ENCODE data around the gene EGFLAM.

Gene EGFLAM

DNA sequence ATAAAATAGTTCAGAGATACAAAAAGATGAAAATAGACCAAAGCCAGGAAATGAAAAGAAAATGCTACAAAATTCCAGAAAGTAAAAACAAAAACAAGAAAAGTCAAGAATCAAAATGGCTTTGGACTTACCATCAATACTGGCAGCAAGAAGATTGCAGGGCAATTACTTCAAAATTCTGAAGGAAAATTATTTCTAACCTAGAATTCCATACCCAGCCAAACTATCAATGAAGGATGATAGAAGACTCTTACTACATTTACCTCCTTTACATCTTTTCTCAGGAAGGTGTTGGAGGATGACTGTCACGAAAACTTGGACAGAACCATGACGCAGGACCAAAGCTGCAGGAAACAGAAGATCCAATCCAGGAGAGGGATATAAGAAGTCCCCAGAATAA is 46.8 kb downstream of the EGFLAM start:
- Histone ChIP-seq H3K18ac (ENCODE audit: low read length) (no peak overlapping the region), H4K91ac (ENCODE audit: low read depth, low read length) (no peak overlapping the region), H3K4me2 (ENCODE audit: low read length) (no peak overlapping the region), H2AFZ (ENCODE audit: insufficient read depth, low read length, poor library complexity) (no peak overlapping the region), H2BK12ac (ENCODE audit: low read length) (no peak overlapping the region), H3K23ac (ENCODE audit: low read length) (no peak overlapping the region), H3K36me3 (ENCODE audit: control insufficient read depth in 1 of 2, insufficient read depth in 2 of 2, low read length in 2 of 2) (no peaks in the 10 kb centered on the region), H3K79me2 (ENCODE audit: control insufficient read depth, insufficient read depth, low read length, poor library complexity) (no peaks in the 10 kb centered on the region), H4K12ac (ENCODE audit: low read depth, low read length) (no peak overlapping the region), H3K9me3 (ENCODE audit: insufficient read depth, low read depth, low read length) (peaks cover 2% of the 10 kb centered on the region), H3K9ac (ENCODE audit: low read length) (no peak overlapping the region), H3K27me3 (ENCODE audit: insufficient read depth, low read length) (no peaks in the 10 kb centered on the region), H2BK120ac (ENCODE audit: insufficient read depth, low read length, poor library complexity) (no peak overlapping the region), H3K4ac (ENCODE audit: low read depth, low read length) (no peak overlapping the region), H3K4me1 (ENCODE audit: control insufficient read depth in 1 of 2, insufficient read depth in 2 of 2, low read length in 2 of 2) (no peaks in the 10 kb centered on the region), H2AK5ac (ENCODE audit: low read length) (no peak overlapping the region), H3K79me1 (ENCODE audit: low read length) (no peaks in the 10 kb centered on the region), H3K27ac (ENCODE audit: low read depth, low read length) (no peak overlapping the region), H3K4me3 (ENCODE audit: low read depth, low read length) (no peak overlapping the region), H2BK5ac (ENCODE audit: low read depth, low read length, poor library complexity) (no peak overlapping the region), H3K14ac (ENCODE audit: low read length) (no peak overlapping the region), H4K8ac (ENCODE audit: low read depth, low read length) (no peak overlapping the region)
- no peak for DNase-seq
- no CpG with 5 or more reads among the region's 2 CpGs for WGBS (ENCODE audit: extremely low coverage, insufficient coverage, insufficient read length)

DNA sequence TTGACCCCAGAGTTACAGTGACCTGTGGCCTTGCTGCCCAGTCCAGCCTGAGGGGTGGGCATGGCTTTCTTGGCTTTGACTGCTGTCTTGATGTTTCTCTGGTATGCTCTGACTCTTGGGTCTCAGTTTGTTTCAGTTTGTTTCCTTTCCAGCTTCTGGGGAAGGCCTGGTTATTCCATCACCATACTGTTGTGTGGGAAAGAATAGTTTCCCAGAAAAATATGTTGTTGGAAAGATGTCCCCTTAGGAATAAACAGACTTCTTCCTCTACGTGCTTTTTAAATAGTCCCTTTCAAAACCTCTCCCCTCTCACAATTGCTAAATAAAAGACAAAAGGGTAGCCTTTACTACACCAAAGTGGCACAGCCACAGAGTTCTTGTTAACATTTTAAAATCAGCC is 49.5 kb downstream of the EGFLAM start:
- Histone ChIP-seq H3K4me2 (ENCODE audit: low read length) (no peak overlapping the region), H3K4ac (ENCODE audit: low read depth, low read length) (no peak overlapping the region), H2AFZ (ENCODE audit: insufficient read depth, low read length, poor library complexity) (no peak overlapping the region), H3K14ac (ENCODE audit: low read length) (no peak overlapping the region), H3K9ac (ENCODE audit: low read length) (no peak overlapping the region), H4K91ac (ENCODE audit: low read depth, low read length) (no peak overlapping the region), H3K18ac (ENCODE audit: low read length) (no peak overlapping the region), H2BK5ac (ENCODE audit: low read depth, low read length, poor library complexity) (no peak overlapping the region), H3K9me3 (ENCODE audit: insufficient read depth, low read depth, low read length) (peaks cover 2% of the 10 kb centered on the region), H2AK5ac (ENCODE audit: low read length) (no peak overlapping the region), H3K36me3 (ENCODE audit: control insufficient read depth in 1 of 2, insufficient read depth in 2 of 2, low read length in 2 of 2) (no peaks in the 10 kb centered on the region), H3K79me2 (ENCODE audit: control insufficient read depth, insufficient read depth, low read length, poor library complexity) (no peaks in the 10 kb centered on the region), H3K27me3 (ENCODE audit: insufficient read depth, low read length) (no peaks in the 10 kb centered on the region), H4K8ac (ENCODE audit: low read depth, low read length) (no peak overlapping the region), H2BK120ac (ENCODE audit: insufficient read depth, low read length, poor library complexity) (no peak overlapping the region), H3K4me3 (ENCODE audit: low read depth, low read length) (no peak overlapping the region), H3K23ac (ENCODE audit: low read length) (no peak overlapping the region), H3K27ac (ENCODE audit: low read depth, low read length) (no peak overlapping the region), H3K4me1 (ENCODE audit: control insufficient read depth in 1 of 2, insufficient read depth in 2 of 2, low read length in 2 of 2) (no peaks in the 10 kb centered on the region), H2BK12ac (ENCODE audit: low read length) (no peak overlapping the region), H3K79me1 (ENCODE audit: low read length) (no peaks in the 10 kb centered on the region), H4K12ac (ENCODE audit: low read depth, low read length) (no peak overlapping the region)
- DNase-seq, result no peak
- WGBS (ENCODE audit: extremely low coverage, insufficient coverage, insufficient read length), result no CpG with 5 or more reads among the region's 1 CpG

DNA sequence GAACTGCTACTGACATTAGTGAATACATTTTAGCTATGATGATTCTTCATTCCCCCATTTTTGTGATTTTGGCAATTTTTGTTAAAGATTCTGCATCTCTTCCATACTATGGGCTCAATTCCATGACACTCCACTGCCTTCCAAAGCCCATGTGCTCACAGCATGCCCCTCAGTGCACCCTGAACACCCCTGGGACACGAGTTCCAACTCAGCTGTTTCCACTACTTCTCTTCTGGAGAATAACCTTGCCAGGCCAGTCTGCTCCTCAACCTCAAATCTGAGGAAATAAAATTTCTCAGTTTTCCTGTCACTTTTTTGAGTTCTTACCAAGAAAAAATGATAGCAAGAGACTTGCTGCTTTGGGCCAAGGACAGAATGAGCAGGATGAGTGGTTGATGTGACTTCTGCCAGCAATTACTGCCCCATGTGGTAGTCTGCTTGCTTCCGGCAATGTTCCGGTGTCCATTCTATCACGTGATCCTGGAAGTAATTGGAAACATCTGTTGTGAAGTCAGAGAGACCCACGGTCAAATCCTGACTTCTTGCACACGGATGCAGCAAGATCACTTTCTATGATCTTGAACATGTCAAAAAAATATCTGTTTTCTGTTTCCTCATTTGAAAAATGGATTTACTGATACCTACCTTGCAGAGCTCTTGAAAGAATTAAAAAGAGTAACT is 58.3 kb downstream of the EGFLAM start:
- no peak overlapping the region for H3K18ac ChIP-seq (ENCODE audit: low read length)
- no peaks in the 10 kb centered on the region for H3K4me1 ChIP-seq (ENCODE audit: control insufficient read depth in 1 of 2, insufficient read depth in 2 of 2, low read length in 2 of 2)

DNA sequence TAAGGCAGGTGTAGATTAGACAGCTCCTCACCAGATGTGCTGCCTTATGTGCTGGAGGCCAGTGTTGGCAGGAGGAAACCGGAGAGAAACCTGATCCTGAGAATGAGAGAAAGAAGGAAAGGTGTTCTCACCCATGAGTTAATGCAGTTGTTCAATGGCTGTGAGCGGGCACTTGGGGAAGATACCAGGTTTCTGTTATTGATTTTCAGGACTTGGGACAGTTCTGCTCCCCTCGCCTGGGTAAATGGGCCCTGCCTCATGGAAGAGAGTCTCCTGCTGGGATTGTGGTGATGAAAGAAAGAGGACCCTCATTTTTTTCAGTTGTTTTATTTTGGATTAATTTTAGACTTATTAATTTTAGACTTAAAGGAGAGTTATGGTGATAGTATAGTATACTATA is 59.5 kb downstream of the EGFLAM start:
- no peak overlapping the region for H3K23ac ChIP-seq (ENCODE audit: low read length)
- H3K9me3 ChIP-seq (ENCODE audit: insufficient read depth, low read depth, low read length), result peaks cover 4% of the 10 kb centered on the region
- H3K79me1 ChIP-seq (ENCODE audit: low read length), result no peaks in the 10 kb centered on the region
- H3K79me2 ChIP-seq (ENCODE audit: control insufficient read depth, insufficient read depth, low read length, poor library complexity), result no peaks in the 10 kb centered on the region
- no peak overlapping the region for H4K12ac ChIP-seq (ENCODE audit: low read depth, low read length)
- H3K14ac ChIP-seq (ENCODE audit: low read length), result no peak overlapping the region
- WGBS (ENCODE audit: extremely low coverage, insufficient coverage, insufficient read length), result no CpG with 5 or more reads among the region's 3 CpGs
- no peak overlapping the region for H2AFZ ChIP-seq (ENCODE audit: insufficient read depth, low read length, poor library complexity)
- H3K4ac ChIP-seq (ENCODE audit: low read depth, low read length), result no peak overlapping the region
- H3K36me3 ChIP-seq (ENCODE audit: control insufficient read depth in 1 of 2, insufficient read depth in 2 of 2, low read length in 2 of 2), result no peaks in the 10 kb centered on the region
- no peak overlapping the region for H2BK120ac ChIP-seq (ENCODE audit: insufficient read depth, low read length, poor library complexity)
- no peak for DNase-seq
- H3K4me2 ChIP-seq (ENCODE audit: low read length), result no peak overlapping the region
- H2BK12ac ChIP-seq (ENCODE audit: low read length), result no peak overlapping the region
- H3K27ac ChIP-seq (ENCODE audit: low read depth, low read length), result no peak overlapping the region
- H3K4me3 ChIP-seq (ENCODE audit: low read depth, low read length), result no peak overlapping the region
- no peak overlapping the region for H2AK5ac ChIP-seq (ENCODE audit: low read length)
- H4K8ac ChIP-seq (ENCODE audit: low read depth, low read length), result no peak overlapping the region
- H3K18ac ChIP-seq (ENCODE audit: low read length), result no peak overlapping the region
- H4K91ac ChIP-seq (ENCODE audit: low read depth, low read length), result no peak overlapping the region
- H3K4me1 ChIP-seq (ENCODE audit: control insufficient read depth in 1 of 2, insufficient read depth in 2 of 2, low read length in 2 of 2), result no peaks in the 10 kb centered on the region
- H2BK5ac ChIP-seq (ENCODE audit: low read depth, low read length, poor library complexity), result no peak overlapping the region
- no peaks in the 10 kb centered on the region for H3K27me3 ChIP-seq (ENCODE audit: insufficient read depth, low read length)
- H3K9ac ChIP-seq (ENCODE audit: low read length), result no peak overlapping the region

More for the DNA sequence above, 58.3 kb downstream of the EGFLAM start:
- H3K79me1 ChIP-seq (ENCODE audit: low read length), result no peaks in the 10 kb centered on the region
- H3K9me3 ChIP-seq (ENCODE audit: insufficient read depth, low read depth, low read length), result peaks cover 1% of the 10 kb centered on the region
- no peak overlapping the region for H3K4ac ChIP-seq (ENCODE audit: low read depth, low read length)
- no peak overlapping the region for H3K27ac ChIP-seq (ENCODE audit: low read depth, low read length)
- no peak overlapping the region for H2BK5ac ChIP-seq (ENCODE audit: low read depth, low read length, poor library complexity)
- no peak overlapping the region for H3K4me2 ChIP-seq (ENCODE audit: low read length)
- H2BK120ac ChIP-seq (ENCODE audit: insufficient read depth, low read length, poor library complexity), result no peak overlapping the region
- H3K9ac ChIP-seq (ENCODE audit: low read length), result no peak overlapping the region
- no peaks in the 10 kb centered on the region for H3K36me3 ChIP-seq (ENCODE audit: control insufficient read depth in 1 of 2, insufficient read depth in 2 of 2, low read length in 2 of 2)
- no peak overlapping the region for H3K23ac ChIP-seq (ENCODE audit: low read length)
- no peak overlapping the region for H4K8ac ChIP-seq (ENCODE audit: low read depth, low read length)
- no peak overlapping the region for H2AFZ ChIP-seq (ENCODE audit: insufficient read depth, low read length, poor library complexity)
- no peaks in the 10 kb centered on the region for H3K27me3 ChIP-seq (ENCODE audit: insufficient read depth, low read length)
- DNase-seq, result no peak
- H4K91ac ChIP-seq (ENCODE audit: low read depth, low read length), result no peak overlapping the region
- H3K4me3 ChIP-seq (ENCODE audit: low read depth, low read length), result no peak overlapping the region
- no peak overlapping the region for H2BK12ac ChIP-seq (ENCODE audit: low read length)
- no peak overlapping the region for H2AK5ac ChIP-seq (ENCODE audit: low read length)
- H4K12ac ChIP-seq (ENCODE audit: low read depth, low read length), result no peak overlapping the region
- no CpG with 5 or more reads among the region's 6 CpGs for WGBS (ENCODE audit: extremely low coverage, insufficient coverage, insufficient read length)
- H3K79me2 ChIP-seq (ENCODE audit: control insufficient read depth, insufficient read depth, low read length, poor library complexity), result no peaks in the 10 kb centered on the region
- no peak overlapping the region for H3K14ac ChIP-seq (ENCODE audit: low read length)
